HG02763 (cell line): ENCODE results near the gene CORO1C.
"Not testable (repeated sequence)": the region's sequence is repeated elsewhere in the genome, so short reads cannot be mapped to it uniquely, and the experiment has no call there.

Experiments
- ATAC-seq: cut with Tn5 transposase; IDR thresholded peaks from one replicate; pipeline ENCODE4 v1.9.1; 2021; ENCODE audit warnings: mild to moderate bottlenecking, moderate library complexity; ENCODE audit not compliant: unreplicated experiment

CORO1C gene

DNA sequence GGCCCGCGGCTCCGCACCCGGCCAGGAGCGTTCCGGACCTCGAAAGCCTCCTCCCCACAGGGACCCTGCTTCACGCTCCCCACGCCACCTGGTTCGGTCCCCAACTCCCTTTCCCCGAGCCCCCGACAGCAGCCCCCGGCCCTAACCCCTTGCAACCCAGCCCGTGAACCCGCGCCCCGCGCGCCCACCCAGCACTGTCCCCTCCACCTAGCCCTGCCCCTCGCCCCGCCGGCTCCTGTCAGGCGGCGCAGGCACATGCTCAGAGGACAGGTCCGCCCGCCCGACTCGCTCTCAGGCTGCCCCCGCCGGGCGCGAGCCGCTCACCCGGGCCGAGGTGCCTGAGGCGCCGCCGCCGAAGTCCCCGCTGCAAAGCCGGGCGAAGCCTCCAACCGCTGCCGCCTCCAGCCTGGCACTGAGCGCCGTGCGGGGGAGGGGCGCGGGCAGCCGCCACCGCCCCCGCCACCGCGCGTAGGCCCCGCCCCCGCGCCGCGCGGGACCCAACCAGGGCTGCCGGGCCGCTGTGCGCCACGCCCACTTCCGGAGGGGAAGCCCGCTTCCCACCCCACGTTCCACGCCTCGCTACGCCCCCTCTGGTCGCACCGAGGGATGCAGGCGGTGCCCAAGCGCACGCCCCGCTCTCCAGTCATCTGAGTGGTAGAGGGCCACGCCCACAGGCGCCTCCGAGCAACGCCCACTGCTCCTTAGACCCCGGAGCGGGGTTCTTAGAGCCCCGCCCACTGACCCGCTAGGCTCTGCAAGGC is at the start of gene CORO1C:
TSS of gene CORO1C (minus strand) at position 414 of the 761 bp plus-strand sequence. CDS start 30,200 bp downstream, outside the sequence.
- ATAC-seq = peak; percentile 70

GRCh38 chr12:108779998-108780688 is 48.8 kb upstream of the CORO1C start:
- no peak for ATAC-seq

DNA sequence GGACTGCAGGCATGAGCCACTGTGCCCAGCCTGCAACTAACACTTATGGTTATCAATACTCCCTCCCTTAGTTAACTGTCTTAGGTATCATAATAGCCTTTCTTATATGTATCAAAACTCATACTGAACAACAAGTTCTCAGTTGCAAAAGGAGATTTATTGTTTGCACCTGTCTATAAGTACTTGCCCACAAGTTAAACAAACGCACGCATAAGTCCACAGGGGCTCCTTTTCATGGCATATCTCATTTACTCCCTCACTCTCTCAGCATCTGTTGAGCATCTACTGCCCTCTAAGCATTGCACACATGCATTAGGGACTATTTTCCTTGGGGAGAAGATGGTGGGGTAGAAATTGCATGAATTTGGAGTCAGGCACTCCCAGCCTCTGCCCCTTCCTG is 46.7 kb upstream of the CORO1C start:
- no peak for ATAC-seq

DNA sequence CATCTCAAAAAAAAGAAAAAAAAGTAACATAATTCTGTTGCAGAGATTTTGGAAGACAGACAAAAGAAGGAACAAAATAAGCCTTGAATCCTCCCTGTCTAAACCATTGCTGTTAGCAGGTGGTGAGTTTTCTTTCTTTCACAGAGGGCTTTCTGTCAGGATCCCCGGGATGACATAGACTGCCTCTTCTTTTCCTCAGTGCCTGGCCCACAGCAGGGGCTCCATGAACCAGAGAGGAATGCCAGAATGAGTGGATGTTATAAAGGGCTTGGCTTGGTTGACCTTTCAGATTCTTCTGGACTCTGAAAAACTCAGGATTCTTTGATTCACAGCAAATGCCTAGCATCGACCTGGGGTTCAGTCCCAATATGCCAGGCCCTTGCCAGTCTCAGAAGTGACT is 45.8 kb upstream of the CORO1C start:
- ATAC-seq = no peak

- ATAC-seq = no peak
Measured at GRCh38 chr12:108773798-108774788, 42.8 kb upstream of the CORO1C start.

- ATAC-seq = no peak
Measured at GRCh38 chr12:108772891-108773797, 41.8 kb upstream of the CORO1C start.

GRCh38 chr12:108772247-108772646 is 40.9 kb upstream of the CORO1C start:
- no peak for ATAC-seq

- not testable (repeated sequence) for ATAC-seq
Measured at GRCh38 chr12:108771835-108772234, 40.5 kb upstream of the CORO1C start.

DNA sequence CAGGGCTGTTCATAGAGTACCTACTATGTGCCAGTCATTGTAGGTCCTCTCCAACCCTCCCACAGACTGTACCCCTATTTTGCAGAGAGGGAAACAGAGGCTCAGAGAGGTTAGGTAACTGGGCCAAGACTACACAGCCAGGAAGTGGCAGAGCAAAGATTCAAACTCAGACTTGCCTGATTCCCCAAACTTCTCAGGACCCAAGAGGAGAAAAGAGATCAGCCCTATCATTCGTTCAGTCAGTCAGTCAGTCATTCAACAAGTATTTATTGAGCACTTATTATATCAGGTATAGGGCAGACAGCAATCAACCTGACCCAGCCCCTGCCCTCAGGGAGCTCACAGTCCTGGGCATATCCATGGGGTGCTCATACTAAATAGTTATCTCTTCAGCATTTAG is 39.6 kb upstream of the CORO1C start:
- ATAC-seq = no peak

DNA sequence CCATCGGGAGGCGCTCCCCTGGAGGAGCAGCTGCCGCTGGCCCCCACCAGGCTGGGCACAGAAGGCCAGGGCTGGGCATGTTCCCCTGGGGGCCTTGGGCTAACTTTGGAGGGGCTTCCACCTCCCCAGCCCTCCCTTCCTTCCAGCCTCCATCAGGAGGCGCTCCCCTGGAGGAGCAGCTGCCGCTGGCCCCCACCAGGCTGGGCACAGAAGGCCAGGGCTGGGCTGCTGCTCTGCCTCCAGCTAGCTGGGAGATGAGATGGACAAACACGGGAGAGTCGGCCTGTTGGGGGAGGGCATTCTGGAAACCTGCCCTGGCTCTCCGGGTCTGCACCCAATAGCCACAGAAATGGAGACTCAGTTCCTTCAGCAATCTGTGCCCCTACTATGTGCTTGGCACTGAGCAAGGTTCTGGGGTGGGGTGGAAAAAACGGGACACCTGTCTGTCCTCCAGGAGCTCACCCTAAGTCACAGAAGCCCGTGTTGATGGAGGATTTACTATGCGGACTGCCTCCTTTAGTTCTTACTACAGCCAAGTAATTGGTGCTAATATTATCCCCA is 39.0 kb upstream of the CORO1C start:
- ATAC-seq = no peak

DNA sequence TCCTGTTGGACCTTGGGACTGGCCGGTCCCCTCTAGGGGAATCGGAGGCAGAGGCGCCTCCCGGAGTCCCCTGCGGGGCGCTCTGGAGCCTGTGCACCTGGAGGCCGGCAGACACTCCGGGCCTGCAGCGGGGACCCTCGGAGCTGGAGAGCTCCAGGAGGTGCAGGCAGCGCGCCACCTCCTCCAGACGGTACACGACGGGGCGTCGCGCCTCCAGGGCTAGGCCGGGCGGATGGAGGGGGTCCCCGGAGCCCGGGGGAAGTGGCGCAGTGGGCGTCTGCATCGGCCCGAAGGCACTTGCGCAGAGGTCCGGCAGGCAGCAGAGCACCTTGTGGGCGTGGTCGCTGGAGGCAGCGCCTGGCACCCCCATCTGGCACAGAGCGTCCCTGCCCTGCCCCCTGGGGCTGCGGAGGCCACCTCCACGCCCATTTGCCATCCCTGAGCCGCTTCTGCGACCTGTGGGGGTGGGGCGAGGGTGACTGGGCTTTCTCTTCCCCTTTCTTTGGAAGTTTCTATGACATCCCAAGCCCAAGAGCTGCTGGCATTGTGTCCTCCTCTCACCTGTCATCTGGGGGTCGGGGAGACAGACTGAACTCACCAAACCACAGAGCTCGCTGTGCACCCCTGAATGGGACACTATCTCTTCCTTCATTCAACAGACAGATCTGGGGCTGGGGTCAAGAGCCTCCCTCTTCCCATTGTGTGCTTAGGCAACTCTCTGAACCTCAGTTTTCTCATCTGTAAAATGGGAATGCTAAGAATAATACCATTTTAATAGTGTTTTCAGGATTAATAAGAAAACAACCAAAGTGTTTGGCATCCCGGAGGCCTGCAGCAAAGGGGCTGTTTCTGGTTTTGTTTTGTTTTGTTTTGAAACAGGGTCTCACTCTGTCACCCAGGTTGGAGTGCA is 37.5 kb upstream of the CORO1C start:
- ATAC-seq = no peak

DNA sequence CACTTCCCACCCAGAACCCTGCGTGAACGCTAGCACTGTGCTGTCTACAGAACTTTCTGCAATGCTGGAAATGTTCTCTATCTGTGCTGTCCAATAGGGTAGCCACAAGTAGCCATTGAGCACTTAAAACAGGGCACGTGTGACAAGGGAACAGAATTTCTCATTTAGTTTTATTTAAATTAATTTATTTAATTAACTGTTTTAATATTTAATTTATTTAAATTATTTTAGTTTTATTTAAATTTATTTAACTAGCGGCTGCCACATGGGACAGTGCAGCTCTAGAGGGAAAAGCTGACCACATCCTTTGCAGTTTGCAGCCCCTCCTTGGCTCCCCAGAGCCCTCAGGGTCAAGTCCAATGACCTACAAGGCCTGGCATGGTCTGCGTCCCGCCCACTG is 35.0 kb upstream of the CORO1C start:
- no peak for ATAC-seq

- no peak for ATAC-seq
Measured at GRCh38 chr12:108765289-108765764, 34.0 kb upstream of the CORO1C start.

DNA sequence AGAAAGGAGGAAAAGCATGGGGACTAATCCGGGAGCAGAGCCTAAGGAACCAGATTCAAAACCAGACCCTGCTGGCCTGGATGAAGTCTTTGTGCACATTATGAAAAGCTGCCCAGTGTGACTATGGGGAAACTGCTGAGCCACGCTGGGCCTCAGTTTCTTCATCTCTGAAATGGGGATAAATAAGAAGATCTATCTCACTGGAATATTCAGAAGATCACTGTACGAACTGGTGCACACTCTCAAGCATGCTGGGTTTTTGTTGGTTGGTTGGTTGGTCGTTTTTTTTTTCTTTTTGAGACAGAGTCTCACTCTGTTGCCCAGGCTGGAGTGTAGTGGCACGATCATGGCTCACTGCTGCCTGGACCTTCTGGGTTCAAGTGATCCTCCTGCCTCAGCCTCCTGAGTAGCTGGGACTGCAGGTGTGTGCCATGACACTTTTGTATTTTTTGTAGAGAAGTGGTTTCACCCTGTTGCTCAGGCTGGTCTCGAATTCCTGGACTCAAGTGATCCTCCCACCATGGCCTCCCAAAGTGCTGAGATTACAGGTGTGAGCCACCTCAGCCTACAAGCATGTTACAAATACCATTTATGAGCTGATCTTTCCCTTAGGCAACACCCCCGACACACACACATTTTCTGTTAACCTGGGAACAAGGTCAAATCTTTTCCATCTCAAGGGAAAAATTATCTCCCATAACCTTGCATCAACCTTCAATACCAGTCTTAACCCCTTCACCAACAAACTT is 33.4 kb upstream of the CORO1C start:
- ATAC-seq = no peak

- no peak for ATAC-seq
Measured at GRCh38 chr12:108761226-108761625, 29.9 kb upstream of the CORO1C start.

GRCh38 chr12:108759924-108760323 is 28.6 kb upstream of the CORO1C start:
- no peak for ATAC-seq

DNA sequence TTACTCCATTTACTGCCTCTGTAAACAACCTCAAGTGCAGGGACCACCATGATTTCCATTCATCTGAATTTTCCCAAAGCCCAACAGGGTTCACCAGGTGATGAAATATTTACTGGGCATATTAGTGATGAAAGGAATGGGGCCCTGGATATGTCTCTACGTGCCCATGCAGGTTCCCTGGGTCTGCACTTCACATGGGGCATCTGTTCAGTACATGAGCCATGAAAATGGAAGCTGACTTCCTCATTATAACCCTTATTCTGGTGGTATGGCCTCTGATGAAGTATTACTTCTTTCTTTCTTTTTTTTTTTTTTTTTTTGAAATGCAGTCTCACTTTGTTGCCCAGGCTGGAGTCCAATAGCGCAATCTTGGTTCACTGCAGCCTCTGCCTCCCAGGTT is 26.5 kb upstream of the CORO1C start:
- no peak for ATAC-seq

- no peak for ATAC-seq
Measured at GRCh38 chr12:108756421-108756820, 25.1 kb upstream of the CORO1C start.
